NCI-H226 (cell line): ENCODE measurements around the gene GPR157.
"Not testable (repeated sequence)": the region's sequence is repeated elsewhere in the genome, so short reads cannot be mapped to it uniquely, and the experiment has no call there.

Experiments
- DNase-seq: peaks from one replicate; pipeline ENCODE4 v3.0.0-alpha.2; 2015

GPR157 gene

GRCh38 chr1:9145714-9146113, 16.8 kb upstream of the GPR157 start:
- DNase-seq, result no peak

- DNase-seq, result peak; percentile 12
Observed at GRCh38 chr1:9145021-9145668, 16.2 kb upstream of the GPR157 start.

GRCh38 chr1:9144494-9144893, 15.6 kb upstream of the GPR157 start:
- DNase-seq, result not testable (repeated sequence)

- peak; percentile 55 for DNase-seq
Observed at GRCh38 chr1:9143250-9143649, 14.3 kb upstream of the GPR157 start.

GRCh38 chr1:9139930-9140329, 11.0 kb upstream of the GPR157 start:
- DNase-seq, result no peak

GRCh38 chr1:9136932-9137331, 8.0 kb upstream of the GPR157 start:
- no peak for DNase-seq

GRCh38 chr1:9135073-9135836, 6.4 kb upstream of the GPR157 start:
- no peak for DNase-seq

- DNase-seq, result no peak
Observed at GRCh38 chr1:9133870-9134585, 5.1 kb upstream of the GPR157 start.

- DNase-seq, result peak; percentile 61
Observed at GRCh38 chr1:9129266-9130041, 552 bp upstream of the GPR157 start.

GRCh38 chr1:9128166-9128519, 759 bp downstream of the GPR157 start:
- DNase-seq, result no peak

GRCh38 chr1:9127395-9128165, 1.3 kb downstream of the GPR157 start:
- DNase-seq, result no peak

GRCh38 chr1:9126511-9126910, 2.4 kb downstream of the GPR157 start:
- DNase-seq, result no peak

- not testable (repeated sequence) for DNase-seq
Observed at GRCh38 chr1:9125847-9126246, 3.1 kb downstream of the GPR157 start.

- DNase-seq, result no peak
Observed at GRCh38 chr1:9125325-9125724, 3.6 kb downstream of the GPR157 start.

- not testable (repeated sequence) for DNase-seq
Observed at GRCh38 chr1:9124389-9124788, 4.5 kb downstream of the GPR157 start.

GRCh38 chr1:9123665-9124064, 5.2 kb downstream of the GPR157 start:
- DNase-seq, result not testable (repeated sequence)

GRCh38 chr1:9121496-9122409, 7.1 kb downstream of the GPR157 start:
- no peak for DNase-seq

- no peak for DNase-seq
Observed at GRCh38 chr1:9120312-9120958, 8.5 kb downstream of the GPR157 start.

GRCh38 chr1:9119745-9120144, 9.2 kb downstream of the GPR157 start:
- no peak for DNase-seq

- no peak for DNase-seq
Observed at GRCh38 chr1:9118186-9118585, 10.7 kb downstream of the GPR157 start.
